ENCODE measurements around the gene CDK15. TPM values are rescaled to one million over a fixed set of nuclear protein-coding genes. Genes with fewer than 3 reads are reported as not detected.

The CDK15 gene
- total RNA-seq, 2 donors from 2014 or later, result 1.5 to 8.3 TPM

DNA sequence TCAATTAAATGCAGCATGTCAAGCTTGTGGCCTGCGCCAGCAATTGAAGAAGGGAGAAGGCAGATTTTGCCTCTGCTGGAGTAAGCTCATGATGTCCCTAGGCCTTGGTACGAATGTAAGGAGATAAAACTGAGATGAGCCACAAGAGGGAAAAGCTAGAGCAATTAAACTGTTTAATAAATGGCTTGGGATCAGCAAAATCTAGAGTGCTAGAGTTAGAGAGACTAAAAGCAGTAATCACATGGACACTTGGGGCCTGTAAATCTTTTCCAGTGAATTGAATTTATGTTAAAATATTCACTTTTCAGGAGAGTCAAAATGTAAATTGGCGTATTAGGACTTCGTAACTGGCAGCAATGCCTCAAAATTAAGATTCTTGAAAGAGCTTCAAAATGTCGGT is 86.2 kb downstream of the CDK15 start:
- ATAC-seq (ENCODE audit: insufficient number of reproducible peaks, low FRiP score, low read depth) (no peak), DNase-seq (ENCODE audit: low spot score) (no peak)
- no peaks in the 10 kb centered on the region for H3K36me3 ChIP-seq
- H3K9me3 ChIP-seq, result no peaks in the 10 kb centered on the region
- H3K27ac ChIP-seq, result no peak overlapping the region
- no peaks in the 10 kb centered on the region for H3K27me3 ChIP-seq (replicated peaks; ENCODE audit: insufficient read depth)
- TF ChIP-seq, protein P1, sequence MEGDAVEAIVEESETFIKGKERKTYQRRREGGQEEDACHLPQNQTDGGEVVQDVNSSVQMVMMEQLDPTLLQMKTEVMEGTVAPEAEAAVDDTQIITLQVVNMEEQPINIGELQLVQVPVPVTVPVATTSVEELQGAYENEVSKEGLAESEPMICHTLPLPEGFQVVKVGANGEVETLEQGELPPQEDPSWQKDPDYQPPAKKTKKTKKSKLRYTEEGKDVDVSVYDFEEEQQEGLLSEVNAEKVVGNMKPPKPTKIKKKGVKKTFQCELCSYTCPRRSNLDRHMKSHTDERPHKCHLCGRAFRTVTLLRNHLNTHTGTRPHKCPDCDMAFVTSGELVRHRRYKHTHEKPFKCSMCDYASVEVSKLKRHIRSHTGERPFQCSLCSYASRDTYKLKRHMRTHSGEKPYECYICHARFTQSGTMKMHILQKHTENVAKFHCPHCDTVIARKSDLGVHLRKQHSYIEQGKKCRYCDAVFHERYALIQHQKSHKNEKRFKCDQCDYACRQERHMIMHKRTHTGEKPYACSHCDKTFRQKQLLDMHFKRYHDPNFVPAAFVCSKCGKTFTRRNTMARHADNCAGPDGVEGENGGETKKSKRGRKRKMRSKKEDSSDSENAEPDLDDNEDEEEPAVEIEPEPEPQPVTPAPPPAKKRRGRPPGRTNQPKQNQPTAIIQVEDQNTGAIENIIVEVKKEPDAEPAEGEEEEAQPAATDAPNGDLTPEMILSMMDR (IDR thresholded peaks at IDR 0.05), result no peak
- no peaks in the 10 kb centered on the region for H3K4me1 ChIP-seq (ENCODE audit: control insufficient read depth in 1 of 2, low read depth in 2 of 2)
- H3K4me3 ChIP-seq, result no peak overlapping the region

DNA sequence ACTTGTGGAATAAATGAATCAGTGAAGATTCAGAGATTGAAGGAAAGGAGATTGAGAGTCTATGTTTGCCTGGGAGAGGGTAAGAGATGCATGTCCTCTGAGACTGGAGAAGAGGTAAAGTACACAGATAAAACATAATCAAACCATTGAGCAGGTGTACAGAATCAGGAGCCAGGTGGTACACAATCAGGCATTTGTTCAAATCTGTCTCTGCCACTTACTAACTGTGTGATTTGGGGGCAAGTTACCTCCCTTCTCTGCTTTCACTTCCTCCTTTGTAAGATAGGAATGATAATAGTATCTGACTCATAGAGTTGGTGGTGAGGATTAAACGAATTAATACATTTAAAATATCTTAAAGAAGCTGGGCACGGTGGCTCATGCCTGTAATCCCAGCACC is 94.0 kb downstream of the CDK15 start:
- Histone ChIP-seq H3K4me1 (ENCODE audit: control insufficient read depth in 1 of 2, low read depth in 2 of 2) (no peaks in the 10 kb centered on the region), H3K27ac (no peak overlapping the region), H3K27me3 (replicated peaks; ENCODE audit: insufficient read depth) (no peaks in the 10 kb centered on the region), H3K4me3 (no peak overlapping the region), H3K36me3 (no peaks in the 10 kb centered on the region), H3K9me3 (no peaks in the 10 kb centered on the region)
- TF ChIP-seq, protein P1 (IDR thresholded peaks at IDR 0.05), result no peak
- ATAC-seq (ENCODE audit: insufficient number of reproducible peaks, low FRiP score, low read depth), result no peak
- DNase-seq (ENCODE audit: low spot score), result no peak

- Histone ChIP-seq H3K4me3 (no peak overlapping the region), H3K27me3 (replicated peaks; ENCODE audit: insufficient read depth) (no peaks in the 10 kb centered on the region), H3K9me3 (no peaks in the 10 kb centered on the region), H3K4me1 (ENCODE audit: control insufficient read depth in 1 of 2, low read depth in 2 of 2) (no peaks in the 10 kb centered on the region), H3K27ac (no peak overlapping the region), H3K36me3 (no peaks in the 10 kb centered on the region)
- DNase-seq (ENCODE audit: low spot score) (no peak), ATAC-seq (ENCODE audit: insufficient number of reproducible peaks, low FRiP score, low read depth) (no peak)
- TF ChIP-seq, protein P1 (IDR thresholded peaks at IDR 0.05), result no peak
These were observed 95.4 kb downstream of the CDK15 start for GRCh38 chr2:201901786-201902185.

DNA sequence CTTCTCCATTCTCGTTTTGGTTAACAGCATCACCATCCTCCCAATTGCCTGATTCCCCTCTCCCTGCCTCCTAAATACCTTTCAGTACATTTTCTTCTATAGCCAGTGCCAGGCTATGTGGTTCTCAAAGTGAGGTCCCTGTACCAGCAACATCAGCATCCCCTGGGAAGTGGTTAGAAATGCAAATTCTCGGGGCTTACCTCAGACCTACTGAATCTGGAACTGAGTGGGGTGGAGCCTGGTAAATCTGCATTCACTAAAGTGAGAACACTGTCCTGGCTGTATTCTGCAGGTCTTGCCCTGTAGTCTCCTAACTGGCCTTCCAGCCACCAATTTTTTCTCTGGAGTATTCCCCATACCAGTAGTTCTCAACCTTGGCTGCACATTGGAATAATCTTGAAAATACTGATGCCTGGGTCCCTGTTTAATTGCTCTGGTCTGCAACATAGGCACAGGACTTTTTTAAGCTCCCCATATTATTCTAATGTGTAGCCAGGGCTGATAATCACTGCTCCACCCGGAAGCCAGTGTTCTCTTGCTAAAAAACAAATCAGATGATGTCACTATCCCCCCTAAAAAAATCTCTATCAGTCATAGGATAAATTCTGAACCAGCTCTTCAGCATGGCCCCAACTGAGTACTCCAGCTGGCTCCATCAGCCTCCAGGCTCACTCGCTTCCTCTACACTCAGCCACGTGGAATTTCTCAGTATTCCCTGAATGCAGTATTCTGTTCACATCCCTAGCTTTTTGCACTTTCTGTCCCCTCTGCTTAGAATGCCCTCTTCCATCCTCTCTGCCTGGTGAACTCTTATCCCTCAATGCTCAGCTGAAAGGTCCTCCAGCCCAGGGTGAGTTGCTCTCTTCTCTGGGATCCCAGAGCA is 98.4 kb downstream of the CDK15 start:
- DNase-seq (ENCODE audit: low spot score) (no peak), ATAC-seq (ENCODE audit: insufficient number of reproducible peaks, low FRiP score, low read depth) (no peak)
- TF ChIP-seq, protein P1 (IDR thresholded peaks at IDR 0.05), result no peak
- Histone ChIP-seq H3K9me3 (no peaks in the 10 kb centered on the region), H3K27ac (no peak overlapping the region), H3K27me3 (replicated peaks; ENCODE audit: insufficient read depth) (no peaks in the 10 kb centered on the region), H3K4me1 (ENCODE audit: control insufficient read depth in 1 of 2, low read depth in 2 of 2) (peaks cover 0 to 3% of the 10 kb centered on the region in 2 donors), H3K36me3 (no peaks in the 10 kb centered on the region), H3K4me3 (no peak overlapping the region)

DNA sequence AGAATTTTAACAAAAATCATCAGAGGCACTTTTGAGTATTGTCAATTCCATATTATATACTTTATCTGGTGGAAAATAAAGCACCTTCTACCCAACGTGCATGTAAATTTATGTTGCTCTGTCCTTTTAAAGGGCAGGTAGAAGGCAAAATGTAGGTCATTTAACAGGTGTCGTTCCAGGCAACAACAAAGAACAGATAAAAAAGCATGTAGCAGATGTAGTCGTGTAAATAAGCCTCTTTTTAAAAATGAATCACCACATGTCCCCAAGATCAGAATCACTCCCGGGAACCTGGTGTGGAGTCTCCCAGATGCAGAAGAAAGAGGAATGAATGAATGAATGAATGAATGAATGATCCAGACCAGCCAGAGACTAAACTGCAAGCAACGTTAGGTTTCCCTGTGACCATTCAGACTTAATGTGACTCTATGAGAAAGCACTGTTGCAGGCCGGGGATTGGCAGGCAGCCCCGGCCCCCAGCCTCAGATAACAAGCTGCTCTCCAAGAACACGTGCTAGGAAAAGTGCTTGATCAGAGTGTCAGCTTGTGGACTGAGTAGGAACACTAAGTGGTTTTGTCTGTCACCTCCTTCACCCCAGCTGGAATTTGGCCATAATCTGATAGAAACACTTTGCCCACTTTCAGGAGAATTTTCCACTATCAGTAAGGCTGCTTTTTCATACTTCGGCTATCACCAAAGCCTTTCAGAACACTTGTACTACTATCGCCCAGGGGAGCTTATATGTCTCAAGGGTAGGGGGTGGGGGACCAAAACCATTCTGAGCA is 100.6 kb downstream of the CDK15 start:
- TF ChIP-seq, protein P1 (IDR thresholded peaks at IDR 0.05), result no peak
- ATAC-seq (ENCODE audit: insufficient number of reproducible peaks, low FRiP score, low read depth) (no peak), DNase-seq (ENCODE audit: low spot score) (no peak)
- H3K4me1 ChIP-seq (ENCODE audit: control insufficient read depth in 1 of 2, low read depth in 2 of 2), result peaks cover 0 to 5% of the 10 kb centered on the region in 2 donors
- no peak overlapping the region for H3K4me3 ChIP-seq
- no peaks in the 10 kb centered on the region for H3K27me3 ChIP-seq (replicated peaks; ENCODE audit: insufficient read depth)
- no peak overlapping the region for H3K27ac ChIP-seq
- H3K9me3 ChIP-seq, result no peaks in the 10 kb centered on the region
- no peaks in the 10 kb centered on the region for H3K36me3 ChIP-seq

Data from thoracic aorta (tissue), 2 donors.